GM12878 (cell line): ENCODE results near the gene RNF38. TPM values are rescaled to one million over a fixed set of nuclear protein-coding genes. Genes with fewer than 3 reads are reported as not detected.

Source experiments
- FOS ChIP-seq: IDR thresholded peaks from 3 replicates; pipeline ENCODE4 v1.6.1; 2011; ENCODE audit warnings: borderline replicate concordance; ENCODE audit not compliant: insufficient read length; ENCODE audit errors: extremely low read depth
- MTA3 ChIP-seq: IDR thresholded peaks from 2 replicates; pipeline ENCODE4 v1.6.1; 2012; ENCODE audit warnings: low read length, inconsistent platforms, borderline replicate concordance
- SIX5 ChIP-seq: IDR thresholded peaks from 2 replicates; pipeline ENCODE4 v1.6.1; 2011; ENCODE audit warnings: mild to moderate bottlenecking, low read depth, low read length, moderate library complexity; ENCODE audit not compliant: severe bottlenecking
- polyA plus RNA-seq, 11 experiments: library from polyadenylated mRNA; depleted of rRNA in 4 of 11; unstranded in 6 of 11; stranded (reverse) in 5 of 11; fragments of >200 nt; fragmentation: Nextera tagmentation in 4 of 11; fragmentation: Illumina TruSeq in 1 of 11; extraction: Ambion mirVana in 4 of 11; extraction: Trizol in 1 of 11; gene quantifications; 1 replicate in 1 of 11; 2 replicates in 10 of 11; pipeline versions ENCODE4 v1.2.1 to v1.2.3, GENCODE V29; 2011 to 2016; ENCODE audit warnings: inconsistent platforms in 2 of 11, missing spikeins in 2 of 11, low read depth in 1 of 11
- total RNA-seq, 4 experiments: library from RNA; depleted of rRNA in 3 of 4; stranded (reverse); fragments of >200 nt in 3 of 4; fragmentation: Illumina TruSeq in 1 of 4; extraction: Trizol in 1 of 4; gene quantifications; 2 replicates each; pipeline versions ENCODE4 v1.2.1 to v1.2.3, GENCODE V29; 2013 to 2021
- TF ChIP-seq, protein P1 (sequence below): fragments of 450-650 bp; IDR thresholded peaks from 2 replicates; pipeline ENCODE4 v1.6.1; 2018; ENCODE audit warnings: mild to moderate bottlenecking, low read depth, moderate library complexity; ENCODE audit not compliant: partially characterized antibody
- TF ChIP-seq, protein P2 (sequence below): fragments of 450-650 bp; IDR thresholded peaks from 2 replicates; pipeline ENCODE4 v1.6.1; 2017; ENCODE audit warnings: mild to moderate bottlenecking, low read depth, inconsistent platforms; ENCODE audit not compliant: poor library complexity, severe bottlenecking
- TF ChIP-seq, protein P3 (sequence below): fragments of 450-650 bp; conservative IDR thresholded peaks from 2 replicates; pipeline ENCODE4 v1.6.1; 2017; ENCODE audit warnings: mild to moderate bottlenecking, moderate library complexity

Gene RNF38
- total and polyA plus RNA-seq, 10 of the 15 experiments (the other 5 are each of a cell fraction or from before 2014, with no cell fraction given): 5.1 to 34.7 (median 12.7) TPM

DNA sequence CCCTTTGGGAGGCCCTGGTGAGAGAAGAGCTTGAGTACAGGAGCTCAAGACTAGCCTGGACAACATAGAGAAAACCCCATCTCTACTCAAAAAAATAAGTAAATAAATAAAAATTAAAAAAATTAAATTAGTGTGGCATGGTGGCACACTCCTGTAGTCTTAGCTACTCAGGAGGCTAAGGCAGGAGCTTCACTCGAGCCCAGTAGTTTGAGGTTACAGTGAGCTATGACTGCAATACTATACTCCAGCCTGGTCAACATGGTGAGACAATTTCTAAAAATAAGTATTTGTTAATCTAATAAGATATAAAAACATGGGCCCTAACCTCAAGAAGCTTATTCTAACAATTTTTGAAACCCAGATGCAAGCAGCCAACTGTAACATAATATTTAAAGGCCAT is 7.6 kb downstream of the RNF38 start (continued):
- TF ChIP-seq, protein P1, sequence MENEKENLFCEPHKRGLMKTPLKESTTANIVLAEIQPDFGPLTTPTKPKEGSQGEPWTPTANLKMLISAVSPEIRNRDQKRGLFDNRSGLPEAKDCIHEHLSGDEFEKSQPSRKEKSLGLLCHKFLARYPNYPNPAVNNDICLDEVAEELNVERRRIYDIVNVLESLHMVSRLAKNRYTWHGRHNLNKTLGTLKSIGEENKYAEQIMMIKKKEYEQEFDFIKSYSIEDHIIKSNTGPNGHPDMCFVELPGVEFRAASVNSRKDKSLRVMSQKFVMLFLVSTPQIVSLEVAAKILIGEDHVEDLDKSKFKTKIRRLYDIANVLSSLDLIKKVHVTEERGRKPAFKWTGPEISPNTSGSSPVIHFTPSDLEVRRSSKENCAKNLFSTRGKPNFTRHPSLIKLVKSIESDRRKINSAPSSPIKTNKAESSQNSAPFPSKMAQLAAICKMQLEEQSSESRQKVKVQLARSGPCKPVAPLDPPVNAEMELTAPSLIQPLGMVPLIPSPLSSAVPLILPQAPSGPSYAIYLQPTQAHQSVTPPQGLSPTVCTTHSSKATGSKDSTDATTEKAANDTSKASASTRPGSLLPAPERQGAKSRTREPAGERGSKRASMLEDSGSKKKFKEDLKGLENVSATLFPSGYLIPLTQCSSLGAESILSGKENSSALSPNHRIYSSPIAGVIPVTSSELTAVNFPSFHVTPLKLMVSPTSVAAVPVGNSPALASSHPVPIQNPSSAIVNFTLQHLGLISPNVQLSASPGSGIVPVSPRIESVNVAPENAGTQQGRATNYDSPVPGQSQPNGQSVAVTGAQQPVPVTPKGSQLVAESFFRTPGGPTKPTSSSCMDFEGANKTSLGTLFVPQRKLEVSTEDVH: no peak
- TF ChIP-seq, protein P2, sequence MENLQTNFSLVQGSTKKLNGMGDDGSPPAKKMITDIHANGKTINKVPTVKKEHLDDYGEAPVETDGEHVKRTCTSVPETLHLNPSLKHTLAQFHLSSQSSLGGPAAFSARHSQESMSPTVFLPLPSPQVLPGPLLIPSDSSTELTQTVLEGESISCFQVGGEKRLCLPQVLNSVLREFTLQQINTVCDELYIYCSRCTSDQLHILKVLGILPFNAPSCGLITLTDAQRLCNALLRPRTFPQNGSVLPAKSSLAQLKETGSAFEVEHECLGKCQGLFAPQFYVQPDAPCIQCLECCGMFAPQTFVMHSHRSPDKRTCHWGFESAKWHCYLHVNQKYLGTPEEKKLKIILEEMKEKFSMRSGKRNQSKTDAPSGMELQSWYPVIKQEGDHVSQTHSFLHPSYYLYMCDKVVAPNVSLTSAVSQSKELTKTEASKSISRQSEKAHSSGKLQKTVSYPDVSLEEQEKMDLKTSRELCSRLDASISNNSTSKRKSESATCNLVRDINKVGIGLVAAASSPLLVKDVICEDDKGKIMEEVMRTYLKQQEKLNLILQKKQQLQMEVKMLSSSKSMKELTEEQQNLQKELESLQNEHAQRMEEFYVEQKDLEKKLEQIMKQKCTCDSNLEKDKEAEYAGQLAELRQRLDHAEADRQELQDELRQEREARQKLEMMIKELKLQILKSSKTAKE: no peak
- no peak for TF ChIP-seq SIX5
- TF ChIP-seq, protein P3, sequence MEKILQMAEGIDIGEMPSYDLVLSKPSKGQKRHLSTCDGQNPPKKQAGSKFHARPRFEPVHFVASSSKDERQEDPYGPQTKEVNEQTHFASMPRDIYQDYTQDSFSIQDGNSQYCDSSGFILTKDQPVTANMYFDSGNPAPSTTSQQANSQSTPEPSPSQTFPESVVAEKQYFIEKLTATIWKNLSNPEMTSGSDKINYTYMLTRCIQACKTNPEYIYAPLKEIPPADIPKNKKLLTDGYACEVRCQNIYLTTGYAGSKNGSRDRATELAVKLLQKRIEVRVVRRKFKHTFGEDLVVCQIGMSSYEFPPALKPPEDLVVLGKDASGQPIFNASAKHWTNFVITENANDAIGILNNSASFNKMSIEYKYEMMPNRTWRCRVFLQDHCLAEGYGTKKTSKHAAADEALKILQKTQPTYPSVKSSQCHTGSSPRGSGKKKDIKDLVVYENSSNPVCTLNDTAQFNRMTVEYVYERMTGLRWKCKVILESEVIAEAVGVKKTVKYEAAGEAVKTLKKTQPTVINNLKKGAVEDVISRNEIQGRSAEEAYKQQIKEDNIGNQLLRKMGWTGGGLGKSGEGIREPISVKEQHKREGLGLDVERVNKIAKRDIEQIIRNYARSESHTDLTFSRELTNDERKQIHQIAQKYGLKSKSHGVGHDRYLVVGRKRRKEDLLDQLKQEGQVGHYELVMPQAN: no peak
- no peak for TF ChIP-seq FOS
- no peak for TF ChIP-seq MTA3
